Measurements from ENCODE around the gene HTR2A. TPM values are rescaled to one million over a fixed set of nuclear protein-coding genes. Genes with fewer than 3 reads are reported as not detected.

HTR2A gene
- total and polyA plus RNA-seq, 10 of the 15 experiments (the other 5 are each of a cell fraction or from before 2014, with no cell fraction given): not detected

DNA sequence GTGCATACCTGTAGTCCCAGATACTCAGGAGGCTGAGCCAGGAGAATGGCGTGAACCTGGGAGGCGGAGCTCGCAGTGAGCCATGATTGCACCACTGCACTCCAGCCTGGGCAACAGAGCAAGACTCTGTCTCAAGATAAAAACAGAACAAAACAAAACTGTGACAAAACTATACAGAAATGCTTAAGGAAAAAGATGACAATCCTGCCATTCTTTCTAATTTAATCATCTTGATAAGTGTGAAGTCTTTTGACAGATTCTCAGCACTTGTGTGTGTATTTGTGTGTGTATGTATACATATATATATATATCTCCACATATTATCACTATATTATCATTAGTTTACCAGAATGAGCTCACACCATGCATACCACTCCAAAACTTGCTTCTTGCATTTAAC, 12.3 kb downstream of the HTR2A start:
- no peak overlapping the region for H3K9ac ChIP-seq (ENCODE audit: control insufficient read depth, insufficient read depth, low read length)
- in situ Hi-C loops (cut with MboI) (no loop called here), intact Hi-C loops (cut with micrococcal nuclease; ENCODE audit: unreplicated experiment) (no loop called here)
- no peak overlapping the region for H3K27ac ChIP-seq (ENCODE audit: control insufficient read depth, insufficient read depth)
- H3K9me3 ChIP-seq (replicated peaks; ENCODE audit: control insufficient read depth, insufficient read depth, low read length): no peaks in the 10 kb centered on the region
- POLR2A ChIA-PET: no interaction called here
- DNase-seq (ENCODE audit: low read depth, low spot score) (no peak), ATAC-seq (no peak), FAIRE-seq (no peak)
- RAD21 ChIA-PET (ENCODE audit: unreplicated experiment): no interaction called here
- H4K20me1 ChIP-seq (ENCODE audit: control insufficient read depth, insufficient read depth): no peaks in the 10 kb centered on the region
- SMC1A ChIA-PET (ENCODE audit: uncharacterized antibody, unreplicated experiment): interaction anchor here (0.8 kb wide), 1 partner anchor 355 kb away, joined by 3 read pairs; no protein-coding TSS in a partner anchor
- H3K79me2 ChIP-seq (ENCODE audit: control insufficient read depth, insufficient read depth, low read length): no peaks in the 10 kb centered on the region
- no peak overlapping the region for H3K4me3 ChIP-seq
- CTCF ChIA-PET: interaction anchor here (2.1 to 2.8 kb wide), 2 partner anchors 8 to 10 kb away, joined by 7 to 11 read pairs; no protein-coding TSS in a partner anchor
- 70% methylated on average over 3 of the region's 3 CpGs for WGBS (ENCODE audit: insufficient coverage, insufficient replicate concordance, low lambda C conversion rate, missing lambda C conversion rate)
- no peak overlapping the region for H2AFZ ChIP-seq (ENCODE audit: control insufficient read depth, low read depth, low read length)
- no TSS peak for BruUV-seq (replicated peaks)
- TF ChIP-seq SMAD1 (IDR thresholded peaks at IDR 0.05; ENCODE audit: low read depth, partially characterized antibody) (no peak), ATF3 (IDR thresholded peaks at IDR 0.05; ENCODE audit: borderline replicate concordance, extremely low read depth, low read depth, low read length) (no peak), RB1 (IDR thresholded peaks at IDR 0.05; ENCODE audit: borderline replicate concordance) (no peak)
- TF ChIP-seq, protein P1, sequence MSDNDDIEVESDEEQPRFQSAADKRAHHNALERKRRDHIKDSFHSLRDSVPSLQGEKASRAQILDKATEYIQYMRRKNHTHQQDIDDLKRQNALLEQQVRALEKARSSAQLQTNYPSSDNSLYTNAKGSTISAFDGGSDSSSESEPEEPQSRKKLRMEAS (IDR thresholded peaks at IDR 0.05; ENCODE audit: low read depth, low read length): no peak
- H3K4me2 ChIP-seq (ENCODE audit: control insufficient read depth, insufficient read depth): no peak overlapping the region
- H3K27me3 ChIP-seq (replicated peaks in 1 of 2; ENCODE audit: control insufficient read depth in 2 of 2, insufficient read depth in 2 of 2, low read length in 1 of 2): no peaks in the 10 kb centered on the region
- no peaks in the 10 kb centered on the region for H3K4me1 ChIP-seq (ENCODE audit: control insufficient read depth, insufficient read depth, low read length)
- no peaks in the 10 kb centered on the region for H3K36me3 ChIP-seq (ENCODE audit: control insufficient read depth in 2 of 2, insufficient read depth in 2 of 2, low read length in 1 of 2)

DNA sequence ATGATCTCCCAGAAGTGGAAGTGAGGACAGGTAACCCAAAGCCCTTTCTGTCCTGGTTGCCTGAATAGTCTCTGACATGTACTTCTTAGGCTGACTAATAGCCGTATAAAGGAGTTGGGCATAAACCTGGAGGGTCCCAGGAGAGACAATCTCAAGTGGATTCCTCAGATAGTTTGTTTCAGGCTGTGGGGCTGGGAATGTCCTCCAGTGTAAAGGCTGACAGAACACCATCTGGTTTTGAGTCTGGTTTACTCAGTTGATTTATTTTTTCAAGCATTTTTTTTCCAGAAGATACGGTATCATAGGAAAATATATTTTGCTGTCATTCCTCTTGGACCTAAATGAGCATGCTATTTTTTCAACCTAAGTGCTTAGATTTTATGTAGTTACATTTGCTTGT, 15.2 kb downstream of the HTR2A start:
- FAIRE-seq (no peak), ATAC-seq (no peak), DNase-seq (ENCODE audit: low read depth, low spot score) (no peak)
- in situ Hi-C loops (cut with MboI) (no loop called here), intact Hi-C loops (cut with micrococcal nuclease; ENCODE audit: unreplicated experiment) (no loop called here)
- TF ChIP-seq, protein P2, sequence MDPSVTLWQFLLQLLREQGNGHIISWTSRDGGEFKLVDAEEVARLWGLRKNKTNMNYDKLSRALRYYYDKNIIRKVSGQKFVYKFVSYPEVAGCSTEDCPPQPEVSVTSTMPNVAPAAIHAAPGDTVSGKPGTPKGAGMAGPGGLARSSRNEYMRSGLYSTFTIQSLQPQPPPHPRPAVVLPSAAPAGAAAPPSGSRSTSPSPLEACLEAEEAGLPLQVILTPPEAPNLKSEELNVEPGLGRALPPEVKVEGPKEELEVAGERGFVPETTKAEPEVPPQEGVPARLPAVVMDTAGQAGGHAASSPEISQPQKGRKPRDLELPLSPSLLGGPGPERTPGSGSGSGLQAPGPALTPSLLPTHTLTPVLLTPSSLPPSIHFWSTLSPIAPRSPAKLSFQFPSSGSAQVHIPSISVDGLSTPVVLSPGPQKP (IDR thresholded peaks at IDR 0.05; ENCODE audit: low read depth, low read length): no peak
- TF ChIP-seq HDGF (IDR thresholded peaks at IDR 0.05) (no peak), PBX3 (IDR thresholded peaks at IDR 0.05; ENCODE audit: insufficient replicate concordance, low read depth, low read length) (no peak)
- H3K9ac ChIP-seq (ENCODE audit: control insufficient read depth, insufficient read depth, low read length): no peak overlapping the region
- ChIA-PET POLR2A (no interaction called here), RAD21 (ENCODE audit: unreplicated experiment) (no interaction called here), CTCF (no interaction called here), SMC1A (ENCODE audit: uncharacterized antibody, unreplicated experiment) (no interaction called here)
- H4K20me1 ChIP-seq (ENCODE audit: control insufficient read depth, insufficient read depth): no peaks in the 10 kb centered on the region
- no peaks in the 10 kb centered on the region for H3K4me1 ChIP-seq (ENCODE audit: control insufficient read depth, insufficient read depth, low read length)
- no peak overlapping the region for H3K4me3 ChIP-seq
- H3K27ac ChIP-seq (ENCODE audit: control insufficient read depth, insufficient read depth): no peak overlapping the region
- H3K79me2 ChIP-seq (ENCODE audit: control insufficient read depth, insufficient read depth, low read length): no peaks in the 10 kb centered on the region
- no peak overlapping the region for H3K4me2 ChIP-seq (ENCODE audit: control insufficient read depth, insufficient read depth)
- H3K27me3 ChIP-seq (replicated peaks in 1 of 2; ENCODE audit: control insufficient read depth in 2 of 2, insufficient read depth in 2 of 2, low read length in 1 of 2): 0 out of 4 replicates have a peak, but pooled peaks cover 0 to 4% of the 10 kb centered on the region in 2 experiments
- H3K9me3 ChIP-seq (replicated peaks; ENCODE audit: control insufficient read depth, insufficient read depth, low read length): no peaks in the 10 kb centered on the region
- WGBS (ENCODE audit: insufficient coverage, insufficient replicate concordance, low lambda C conversion rate, missing lambda C conversion rate): 34% methylated on average over 2 of the region's 2 CpGs
- H3K36me3 ChIP-seq (ENCODE audit: control insufficient read depth in 2 of 2, insufficient read depth in 2 of 2, low read length in 1 of 2): no peaks in the 10 kb centered on the region
- H2AFZ ChIP-seq (ENCODE audit: control insufficient read depth, low read depth, low read length): no peak overlapping the region
- BruUV-seq (replicated peaks): no TSS peak

All from GM12878 (cell line).